K562 (cell line): ENCODE results near the gene LRRC3B. TPM values are rescaled to one million over a fixed set of nuclear protein-coding genes. Genes with fewer than 3 reads are reported as not detected.

Experiments
- ATAC-seq: fragments of 200-7000 bp; cut with Tn5 transposase; 3 replicates; pipeline ENCODE4 v1.9.1; 2020; ENCODE audit warnings: moderate library complexity
- BruUV-seq: library from RNA; stranded (reverse); fragments of 400-500 nt; replicated peaks from 2 replicates; lab custom pipeline; 2021; lab: Mats Ljungman, UMichigan
- CTCF ChIA-PET: fragments of 300-600 bp; formaldehyde crosslinking; extraction: SDS; loops from one replicate; lab custom pipeline; 2021; ENCODE audit warnings: low intra/inter-chr PET ratio; lab: Yijun Ruan, JAX
- POLR2A ChIA-PET: fragments of 300-600, 350-650 bp; sonication (Branson Sonifier 250); formaldehyde crosslinking; extraction: SDS; loops from one replicate; lab custom pipeline; 2021; ENCODE audit warnings: antibody characterized with exemption, inconsistent platforms; lab: Yijun Ruan, JAX
- DNase-seq, 4 experiments: peaks; one replicate each; pipeline versions ENCODE4 v3.0.0 to v3.0.0-alpha.2; 2011 to 2018; ENCODE audit warnings: low spot score in 3 of 4, mixed read lengths in 3 of 4; ENCODE audit errors: extremely low read depth in 1 of 4
- FAIRE-seq: peaks from 2 replicates; lab custom pipeline; 2011; peaks lifted over from hg19 to GRCh38; lab: Jason Lieb, UNC
- H2AFZ ChIP-seq: 2 replicates; pipeline ENCODE4 v1.6.0; 2011; ENCODE audit warnings: low read depth, low read length, control low read depth, inconsistent platforms
- H3K27ac ChIP-seq: fragments of 200-600 bp; 3 replicates; pipeline ENCODE4 v1.8.0; 2011; ENCODE audit warnings: low read depth, mild to moderate bottlenecking, control low read depth, inconsistent platforms, low read length, moderate library complexity, mixed read lengths; ENCODE audit errors: extremely low read depth
- H3K27me3 ChIP-seq, 2 experiments: fragments of 300-600 bp in 1 of 2; 2 replicates in 1 of 2; 3 replicates in 1 of 2; pipeline versions ENCODE4 v1.6.0 to v1.8.0; 2011; ENCODE audit warnings: inconsistent platforms in 2 of 2, low read length in 2 of 2, mild to moderate bottlenecking in 1 of 2, mixed read lengths in 1 of 2, moderate library complexity in 1 of 2; ENCODE audit not compliant: control insufficient read depth in 2 of 2, insufficient read depth in 2 of 2
- H3K36me3 ChIP-seq: fragments of 300-600 bp; 3 replicates; pipeline ENCODE4 v1.8.0; 2011; ENCODE audit warnings: mild to moderate bottlenecking, low read length, inconsistent platforms; ENCODE audit not compliant: control insufficient read depth, insufficient read depth
- H3K4me1 ChIP-seq, 2 experiments: fragments of 200-600 bp in 1 of 2; replicated peaks in 1 of 2; 2 replicates in 1 of 2; 3 replicates in 1 of 2; pipeline versions ENCODE4 v1.5.1 to v1.8.0; 2011; ENCODE audit warnings: inconsistent platforms in 2 of 2, low read length in 2 of 2, mild to moderate bottlenecking in 1 of 2, mixed read lengths in 1 of 2, moderate library complexity in 1 of 2; ENCODE audit not compliant: control insufficient read depth in 2 of 2, insufficient read depth in 2 of 2
- H3K4me2 ChIP-seq: 2 replicates; pipeline ENCODE4 v1.6.1; 2011; ENCODE audit warnings: low read length, control low read depth, inconsistent platforms, mixed read lengths; ENCODE audit not compliant: insufficient read depth
- H3K4me3 ChIP-seq: fragments of 200-600 bp; sonication (generic), shearing (Covaris generic); 2 replicates; pipeline ENCODE4 v1.5.1; 2016; ENCODE audit warnings: control low read depth, inconsistent platforms
- H3K79me2 ChIP-seq: fragments of 200-600 bp; 3 replicates; pipeline ENCODE4 v1.8.0; 2011; ENCODE audit warnings: low read length, inconsistent platforms; ENCODE audit not compliant: control insufficient read depth, insufficient read depth
- H3K9ac ChIP-seq, 2 experiments: 2 replicates each; pipeline versions ENCODE4 v1.6.0 to v1.6.1; 2011; ENCODE audit warnings: low read depth in 2 of 2, low read length in 2 of 2, control low read depth in 1 of 2, inconsistent platforms in 1 of 2, mild to moderate bottlenecking in 1 of 2, mixed read lengths in 1 of 2; ENCODE audit not compliant: insufficient read depth in 1 of 2
- H3K9me1 ChIP-seq: one replicate; pipeline ENCODE4 v1.6.0; 2011; ENCODE audit warnings: inconsistent platforms, mild to moderate bottlenecking, low read length, moderate library complexity; ENCODE audit not compliant: control insufficient read depth, insufficient read depth
- H3K9me3 ChIP-seq: replicated peaks from 2 replicates; pipeline ENCODE4 v1.5.1; 2011; ENCODE audit warnings: low read depth, low read length, inconsistent platforms; ENCODE audit not compliant: control insufficient read depth, insufficient read depth
- H4K20me1 ChIP-seq: replicated peaks from 2 replicates; pipeline ENCODE4 v1.6.1; 2011; ENCODE audit warnings: low read length, inconsistent platforms, mixed read lengths; ENCODE audit not compliant: control insufficient read depth, insufficient read depth
- FOXK1 ChIP-seq: sonication (generic); formaldehyde crosslinking; IDR thresholded peaks from 2 replicates; pipeline ENCODE4 v1.8.0; 2022; ENCODE audit warnings: missing genetic modification reagents, mild to moderate bottlenecking, borderline replicate concordance
- HNRNPL ChIP-seq: fragments of 200-400 bp; formaldehyde crosslinking; IDR thresholded peaks from 2 replicates; pipeline ENCODE4 v1.6.1; 2017; ENCODE audit warnings: low read depth, mild to moderate bottlenecking, low read length
- PHF21A ChIP-seq: fragments of 450-650 bp; IDR thresholded peaks from 2 replicates; pipeline ENCODE4 v1.6.1; 2017; ENCODE audit warnings: low read depth, borderline replicate concordance
- SREBF1 ChIP-seq: fragments of 150-350 bp; IDR thresholded peaks from 2 replicates; pipeline ENCODE4 v1.6.1; 2014; ENCODE audit warnings: antibody characterized with exemption, low read depth, low read length, borderline replicate concordance
- TBL1XR1 ChIP-seq, 2 experiments: IDR thresholded peaks; 2 replicates each; pipeline ENCODE4 v1.6.1; 2012; ENCODE audit warnings: improper control_type of control experiment in 2 of 2, low read length in 2 of 2, mild to moderate bottlenecking in 1 of 2
- XRCC3 ChIP-seq: fragments of 450-650 bp; IDR thresholded peaks from 2 replicates; pipeline ENCODE4 v1.6.1; 2017; ENCODE audit warnings: mild to moderate bottlenecking, moderate library complexity
- ZNF146 ChIP-seq: IDR thresholded peaks from one replicate; pipeline ENCODE4 v1.6.1; 2018; ENCODE audit warnings: missing compliant biosample characterization; ENCODE audit not compliant: unreplicated experiment
- ZNF57 ChIP-seq: fragments of 450-650 bp; formaldehyde crosslinking; IDR thresholded peaks from 2 replicates; pipeline ENCODE4 v1.4.0; 2020; ENCODE audit warnings: mild to moderate bottlenecking, moderate library complexity
- ZNF766 ChIP-seq: fragments of 200-800 bp; sonication (Bioruptor generic); conservative IDR thresholded peaks from 2 replicates; pipeline ENCODE4 v1.6.1; 2016; ENCODE audit warnings: missing genetic modification characterization, missing compliant biosample characterization
- WGBS: fragments of 100-300 bp; shearing (Covaris generic); methylation state at CpG from one replicate; pipeline ENCODE4 v1.1.6; 2016; ENCODE audit warnings: low coverage, mixed read lengths; ENCODE audit not compliant: insufficient coverage; ENCODE audit errors: missing lambda C conversion rate; 5-methylcytosine and 5-hydroxymethylcytosine counted together
- in situ Hi-C: fragments of 300-500 bp; cut with MboI; formaldehyde crosslinking; loops from 4 replicates; pipeline ENCODE4 v1.15.0; 2018; ENCODE audit warnings: inconsistent platforms, mixed read lengths
- intact Hi-C: fragments of 100-400 bp; cut with micrococcal nuclease; formaldehyde crosslinking; loops from 2 replicates; pipeline ENCODE4 v1.14.2; 2022
- polyA plus RNA-seq, 8 experiments: library from polyadenylated mRNA; depleted of rRNA in 4 of 8; stranded (reverse) in 5 of 8; unstranded in 3 of 8; fragments of >200 nt; fragmentation: Nextera tagmentation in 2 of 8; fragmentation: Illumina TruSeq in 1 of 8; extraction: Ambion mirVana in 2 of 8; extraction: Trizol in 1 of 8; gene quantifications; 2 replicates each; pipeline versions ENCODE4 v1.2.1 to v1.2.3, GENCODE V29; 2011 to 2014; ENCODE audit warnings: inconsistent platforms in 1 of 8, missing spikeins in 1 of 8
- total RNA-seq, 7 experiments: library from RNA; depleted of rRNA in 6 of 7; stranded (reverse); fragments of >200 nt in 6 of 7; fragmentation: Illumina TruSeq in 2 of 7; extraction: Trizol in 2 of 7; gene quantifications; 2 replicates each; pipeline versions ENCODE4 v1.2.1 to v1.2.3, GENCODE V29; 2011 to 2021; ENCODE audit warnings: low replicate concordance in 1 of 7

The LRRC3B gene
- total and polyA plus RNA-seq, 9 of the 15 experiments (the other 6 are each of a cell fraction or from before 2014, with no cell fraction given): under 0.01 to 0.33 TPM; not detected in 7

DNA sequence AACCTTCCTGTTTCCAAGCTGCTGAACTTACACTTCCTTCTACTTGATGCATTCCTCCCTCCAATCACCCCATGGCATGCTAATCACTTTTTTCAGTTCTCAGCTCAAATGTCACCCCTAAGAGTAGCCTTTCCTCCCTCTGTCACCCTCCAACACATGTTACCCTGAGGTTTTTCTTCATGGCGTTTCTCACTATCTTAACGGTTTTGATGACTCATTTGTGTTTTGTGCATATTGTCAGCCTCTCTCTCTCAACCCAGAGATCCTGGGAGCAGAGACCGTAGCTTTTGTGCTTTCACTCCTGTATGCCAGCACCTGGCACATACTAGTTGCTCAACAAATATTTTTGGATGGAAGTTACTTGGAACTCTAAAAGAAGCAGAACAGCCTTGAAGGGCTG lies 24.5 kb downstream of the LRRC3B start:
- intact Hi-C loops: no loop called here
- Histone ChIP-seq H3K9me3 (no peaks in the 10 kb centered on the region), H3K79me2 (no peaks in the 10 kb centered on the region), H3K9ac (no peak overlapping the region), H3K4me3 (no peak overlapping the region), H3K9me1 (no peaks in the 10 kb centered on the region), H3K27me3 (no peaks in the 10 kb centered on the region), H3K4me1 (no peaks in the 10 kb centered on the region), H3K36me3 (no peaks in the 10 kb centered on the region), H3K27ac (no peak overlapping the region), H2AFZ (no peak overlapping the region), H4K20me1 (no peaks in the 10 kb centered on the region), H3K4me2 (no peak overlapping the region)
- BruUV-seq: no TSS peak
- TF ChIP-seq ZNF146 (CRISPR knock-in tag) (no peak), ZNF766 (no peak), TBL1XR1 (IDR thresholded peaks at IDR 0.05; ENCODE audit: low read length in 2 of 2) (no peak), ZNF57 (CRISPR knock-in tag) (no peak), FOXK1 (CRISPR knock-in tag) (no peak), XRCC3 (no peak), HNRNPL (no peak), SREBF1 (no peak), PHF21A (no peak)
- DNase-seq: no peak
- in situ Hi-C loops: no loop called here
- CTCF ChIA-PET: no interaction called here
- FAIRE-seq: no peak
- POLR2A ChIA-PET: no interaction called here
- no peak for ATAC-seq
- WGBS: 0% methylated on average over 3 of the region's 3 CpGs
